GM19468 (cell line): ENCODE data around the gene TMEM163.

Experiments used
- ATAC-seq: cut with Tn5 transposase; IDR thresholded peaks from one replicate; pipeline ENCODE4 v1.9.1; 2021; ENCODE audit warnings: mild to moderate bottlenecking, moderate library complexity, moderate number of reproducible peaks; ENCODE audit not compliant: unreplicated experiment; ENCODE audit errors: extremely low read depth

The TMEM163 gene

GRCh38 chr2:134449157-134449556 is 269.6 kb downstream of the TMEM163 start:
- ATAC-seq = no peak

GRCh38 chr2:134448650-134449049 is 270.1 kb downstream of the TMEM163 start:
- ATAC-seq = no peak

- ATAC-seq = no peak
Measured at GRCh38 chr2:134447669-134448068, 271.1 kb downstream of the TMEM163 start.

GRCh38 chr2:134446383-134447017 is 272.3 kb downstream of the TMEM163 start:
- no peak for ATAC-seq

GRCh38 chr2:134445985-134446382 is 272.8 kb downstream of the TMEM163 start:
- no peak for ATAC-seq

GRCh38 chr2:134445116-134445515 is 273.7 kb downstream of the TMEM163 start:
- ATAC-seq = no peak

GRCh38 chr2:134443814-134444480 is 274.9 kb downstream of the TMEM163 start:
- ATAC-seq = no peak

GRCh38 chr2:134441153-134441863 is 277.5 kb downstream of the TMEM163 start:
- no peak for ATAC-seq

GRCh38 chr2:134440336-134440909 is 278.4 kb downstream of the TMEM163 start:
- no peak for ATAC-seq

GRCh38 chr2:134438371-134438770 is 280.4 kb downstream of the TMEM163 start:
- ATAC-seq = no peak

GRCh38 chr2:134436706-134437105 is 282.1 kb downstream of the TMEM163 start:
- no peak for ATAC-seq

- ATAC-seq = no peak
Measured at GRCh38 chr2:134435936-134436335, 282.9 kb downstream of the TMEM163 start.

- ATAC-seq = no peak
Measured at GRCh38 chr2:134435505-134435904, 283.3 kb downstream of the TMEM163 start.

GRCh38 chr2:134433979-134434378 is 284.8 kb downstream of the TMEM163 start:
- ATAC-seq = no peak

- no peak for ATAC-seq
Measured at GRCh38 chr2:134433469-134433868, 285.3 kb downstream of the TMEM163 start.

- ATAC-seq = no peak
Measured at GRCh38 chr2:134432435-134432883, 286.3 kb downstream of the TMEM163 start.

GRCh38 chr2:134431838-134432434 is 286.9 kb downstream of the TMEM163 start:
- no peak for ATAC-seq

GRCh38 chr2:134429886-134430285 is 288.9 kb downstream of the TMEM163 start:
- ATAC-seq = no peak

GRCh38 chr2:134426721-134427120 is 292.1 kb downstream of the TMEM163 start:
- ATAC-seq = no peak

GRCh38 chr2:134425724-134426496 is 292.9 kb downstream of the TMEM163 start:
- no peak for ATAC-seq
